GM23338 (cell line): ENCODE measurements around the gene CPT1C. TPM values are rescaled to one million over a fixed set of nuclear protein-coding genes. Genes with fewer than 3 reads are reported as not detected.

Experiments
- ATAC-seq: fragments of 200-7000 bp; cut with Tn5 transposase; 3 replicates; pipeline ENCODE4 v1.9.1; 2020
- DNase-seq: peaks from one replicate; pipeline ENCODE4 v3.0.0-alpha.2; 2015; ENCODE audit warnings: low spot score
- H2AFZ ChIP-seq: fragments of 200-600 bp; sonication (generic); 2 replicates; pipeline ENCODE4 v1.8.0; 2016; ENCODE audit warnings: antibody characterized with exemption, mild to moderate bottlenecking, moderate library complexity
- H3F3A ChIP-seq: fragments of 200-600 bp; sonication (generic); replicated peaks from 2 replicates; pipeline ENCODE4 v1.8.0; 2017; ENCODE audit warnings: antibody characterized with exemption, mixed run types, low read depth
- H3K27ac ChIP-seq: fragments of 200-600 bp; sonication (generic); 2 replicates; pipeline ENCODE4 v1.6.1; 2016; ENCODE audit warnings: low read depth
- H3K27me3 ChIP-seq: fragments of 200-600 bp; sonication (generic); 2 replicates; pipeline ENCODE4 v1.8.0; 2016; ENCODE audit warnings: mild to moderate bottlenecking, mixed run types, moderate library complexity; ENCODE audit not compliant: insufficient read depth
- H3K36me3 ChIP-seq: fragments of 200-600 bp; sonication (generic); 2 replicates; pipeline ENCODE4 v1.8.0; 2016; ENCODE audit warnings: mild to moderate bottlenecking; ENCODE audit not compliant: insufficient read depth
- H3K4me1 ChIP-seq: fragments of 200-600 bp; sonication (generic); 2 replicates; pipeline ENCODE4 v1.8.0; 2016; ENCODE audit warnings: mild to moderate bottlenecking, moderate library complexity; ENCODE audit not compliant: insufficient read depth
- H3K4me2 ChIP-seq: fragments of 200-600 bp; sonication (generic); 2 replicates; pipeline ENCODE4 v1.7.1; 2017; ENCODE audit warnings: mixed run types
- H3K4me3 ChIP-seq: fragments of 200-600 bp; sonication (generic); 2 replicates; pipeline ENCODE4 v1.6.1; 2016; ENCODE audit warnings: mixed run types
- H3K79me2 ChIP-seq: fragments of 200-600 bp; sonication (generic); replicated peaks from 2 replicates; pipeline ENCODE4 v1.8.0; 2017; ENCODE audit warnings: mild to moderate bottlenecking; ENCODE audit not compliant: insufficient read depth
- H3K9me2 ChIP-seq: fragments of 200-600 bp; sonication (generic); 2 replicates; pipeline ENCODE4 v1.8.0; 2017; ENCODE audit not compliant: insufficient read depth
- H4K20me1 ChIP-seq: fragments of 200-600 bp; sonication (generic); replicated peaks from 2 replicates; pipeline ENCODE4 v1.8.0; 2017; ENCODE audit warnings: mild to moderate bottlenecking; ENCODE audit not compliant: insufficient read depth
- H3K27ac Mint-ChIP-seq: 2 replicates; pipeline ENCODE4 v1.8.0; 2020; ENCODE audit warnings: inconsistent platforms, mild to moderate bottlenecking, moderate library complexity, mixed read lengths
- H3K27me3 Mint-ChIP-seq: 3 replicates; pipeline ENCODE4 v1.8.0; 2022; ENCODE audit warnings: low read depth, mild to moderate bottlenecking, moderate library complexity, mixed read lengths, inconsistent platforms; ENCODE audit not compliant: insufficient read depth, poor library complexity
- H3K36me3 Mint-ChIP-seq: 3 replicates; pipeline ENCODE4 v1.8.0; 2021; ENCODE audit warnings: low read depth, mild to moderate bottlenecking, inconsistent platforms, moderate library complexity, mixed read lengths
- H3K4me1 Mint-ChIP-seq: 3 replicates; pipeline ENCODE4 v1.8.0; 2020; ENCODE audit warnings: mild to moderate bottlenecking, inconsistent platforms, mixed read lengths
- H3K4me3 Mint-ChIP-seq: 3 replicates; pipeline ENCODE4 v1.8.0; 2021; ENCODE audit warnings: moderate library complexity, mild to moderate bottlenecking, inconsistent platforms, mixed read lengths
- H3K9me3 Mint-ChIP-seq: 3 replicates; pipeline ENCODE4 v1.8.0; 2020; ENCODE audit warnings: moderate library complexity, mild to moderate bottlenecking, inconsistent platforms, mixed read lengths
- CREB1 ChIP-seq: fragments of 250-450 bp; sonication (Bioruptor Pico); IDR thresholded peaks from 2 replicates; pipeline ENCODE4 v1.5.0; 2020; ENCODE audit warnings: low read depth, mild to moderate bottlenecking, moderate library complexity
- EZH2 ChIP-seq: fragments of 200-600 bp; sonication (generic); IDR thresholded peaks from one replicate; pipeline ENCODE4 v1.8.0; 2017; ENCODE audit warnings: antibody characterized with exemption, mild to moderate bottlenecking, low read depth; ENCODE audit not compliant: unreplicated experiment
- EZH2phosphoT487 ChIP-seq: fragments of 200-600 bp; sonication (generic); IDR thresholded peaks from one replicate; pipeline ENCODE4 v1.8.1; 2018; ENCODE audit warnings: antibody characterized with exemption; ENCODE audit not compliant: unreplicated experiment
- NANOG ChIP-seq: IDR thresholded peaks from 2 replicates; pipeline ENCODE4 v1.6.1; 2016; ENCODE audit warnings: antibody characterized with exemption, borderline replicate concordance
- POLR2AphosphoS5 ChIP-seq: IDR thresholded peaks from 2 replicates; pipeline ENCODE4 v1.6.1; 2016; ENCODE audit warnings: antibody characterized with exemption, low read depth
- REST ChIP-seq: IDR thresholded peaks from one replicate; pipeline ENCODE4 v1.6.1; 2018; ENCODE audit warnings: antibody characterized with exemption; ENCODE audit not compliant: unreplicated experiment
- STAT1 ChIP-seq: IDR thresholded peaks from one replicate; pipeline ENCODE4 v1.6.1; 2016; ENCODE audit warnings: antibody characterized with exemption; ENCODE audit not compliant: unreplicated experiment
- ZNF462 ChIP-seq: fragments of 250-450 bp; sonication (Bioruptor Pico); IDR thresholded peaks from 2 replicates; pipeline ENCODE4 v1.5.0; 2020; ENCODE audit warnings: mild to moderate bottlenecking, moderate library complexity
- polyA plus RNA-seq: library from polyadenylated mRNA; unstranded; fragments of >200 nt; fragmentation: Nextera tagmentation; extraction: Ambion mirVana; gene quantifications from 2 replicates; pipeline ENCODE4 v1.2.1, GENCODE V29; 2016
- total RNA-seq: library from RNA; depleted of rRNA; stranded (reverse); fragments of >200 nt; shearing (Covaris generic); gene quantifications from 2 replicates; pipeline ENCODE4 v1.2.3, GENCODE V29; 2014

The CPT1C gene
- total and polyA plus RNA-seq, 2 experiments from 2014 or later, result 63.4 to 77.3 TPM

- no peak overlapping the region for H3K27ac Mint-ChIP-seq
- Histone ChIP-seq H3F3A (no peaks in the 10 kb centered on the region), H3K27me3 (no peaks in the 10 kb centered on the region), H3K4me3 (no peak overlapping the region), H3K4me1 (no peaks in the 10 kb centered on the region), H4K20me1 (0 out of 2 replicates have a peak, but pooled peaks cover 6% of the 10 kb centered on the region), H3K36me3 (peaks cover 3% of the 10 kb centered on the region; the same call in 1 of the 2 replicates), H3K9me2 (no peaks in the 10 kb centered on the region), H2AFZ (no peak overlapping the region), H3K27ac (no peak overlapping the region), H3K79me2 (no peaks in the 10 kb centered on the region), H3K4me2 (no peak overlapping the region)
- TF ChIP-seq STAT1 (no peak), CREB1 (CRISPR knock-in tag) (no peak), EZH2 (no peak), NANOG (no peak), ZNF462 (CRISPR knock-in tag) (no peak), REST (no peak), EZH2phosphoT487 (no peak), POLR2AphosphoS5 (no peak)
- no peaks in the 10 kb centered on the region for H3K4me1 Mint-ChIP-seq
- no peak for ATAC-seq
- no peak for DNase-seq
- H3K36me3 Mint-ChIP-seq, result peaks cover 30% of the 10 kb centered on the region
- H3K4me3 Mint-ChIP-seq, result no peak overlapping the region
- H3K27me3 Mint-ChIP-seq, result peaks cover 9% of the 10 kb centered on the region
- H3K9me3 Mint-ChIP-seq, result no peaks in the 10 kb centered on the region
Observed at GRCh38 chr19:49699364-49699763, 8.4 kb downstream of the CPT1C start.
